Smooth muscle cell (in vitro differentiated cells): ENCODE measurements around the gene SGK2. TPM values are rescaled to one million over a fixed set of nuclear protein-coding genes. Genes with fewer than 3 reads are reported as not detected.

Source experiments
- DNase-seq: peaks from one replicate; lab custom pipeline; 2025; ENCODE audit not compliant: unreplicated experiment; lab: John Stamatoyannopoulos, UW
- H2AFZ ChIP-seq: fragments of 200-600 bp; sonication (generic); 2 replicates; pipeline ENCODE4 v1.6.0; 2016; ENCODE audit warnings: antibody characterized with exemption, low read depth, mild to moderate bottlenecking
- H3F3A ChIP-seq: fragments of 200-600 bp; sonication (generic); 2 replicates; pipeline ENCODE4 v1.6.0; 2017; ENCODE audit warnings: antibody characterized with exemption, low read depth
- H3K27ac ChIP-seq: fragments of 200-600 bp; sonication (generic); 2 replicates; pipeline ENCODE4 v1.5.1; 2016; ENCODE audit warnings: low read depth, mild to moderate bottlenecking
- H3K27me3 ChIP-seq: fragments of 200-600 bp; sonication (generic); 2 replicates; pipeline ENCODE4 v1.6.1; 2016; ENCODE audit warnings: low read depth, mild to moderate bottlenecking
- H3K36me3 ChIP-seq: fragments of 200-600 bp; sonication (generic); 2 replicates; pipeline ENCODE4 v1.5.1; 2016; ENCODE audit warnings: low read depth
- H3K4me1 ChIP-seq: fragments of 200-600 bp; sonication (generic); 2 replicates; pipeline ENCODE4 v1.5.1; 2016; ENCODE audit warnings: low read depth
- H3K4me2 ChIP-seq: fragments of 200-600 bp; sonication (generic); 2 replicates; pipeline ENCODE4 v1.6.0; 2016; ENCODE audit warnings: mild to moderate bottlenecking
- H3K4me3 ChIP-seq: fragments of 200-600 bp; sonication (generic); 2 replicates; pipeline ENCODE4 v1.5.1; 2016; ENCODE audit warnings: mild to moderate bottlenecking
- H3K79me2 ChIP-seq: fragments of 200-600 bp; sonication (generic); 2 replicates; pipeline ENCODE4 v1.6.0; 2016; ENCODE audit warnings: low read depth, mild to moderate bottlenecking
- H3K9ac ChIP-seq: fragments of 200-600 bp; sonication (generic); 2 replicates; pipeline ENCODE4 v1.6.0; 2016; ENCODE audit warnings: low read depth
- H3K9me3 ChIP-seq: fragments of 200-600 bp; sonication (generic); replicated peaks from 2 replicates; pipeline ENCODE4 v1.5.1; 2016; ENCODE audit warnings: low read depth
- H4K20me1 ChIP-seq: fragments of 200-600 bp; sonication (generic); 2 replicates; pipeline ENCODE4 v1.6.0; 2016; ENCODE audit warnings: low read depth
- CTCF ChIP-seq: fragments of 200-600 bp; sonication (generic); IDR thresholded peaks from 2 replicates; pipeline ENCODE4 v1.5.1; 2017; ENCODE audit warnings: borderline replicate concordance, mild to moderate bottlenecking, antibody characterized with exemption; ENCODE audit not compliant: insufficient read depth, poor library complexity, severe bottlenecking
- WGBS: methylation state at CpG from one replicate; pipeline ENCODE4 v1.1.7; 2016; ENCODE audit warnings: low lambda C conversion rate; 5-methylcytosine and 5-hydroxymethylcytosine counted together
- polyA plus RNA-seq: library from polyadenylated mRNA; unstranded; fragments of >200 nt; fragmentation: Nextera tagmentation; extraction: Ambion mirVana; gene quantifications from 2 replicates; pipeline ENCODE4 v1.2.1, GENCODE V29; 2016
- total RNA-seq: library from RNA; depleted of rRNA; stranded (reverse); fragments of >200 nt; gene quantifications from 2 replicates; pipeline ENCODE4 v1.2.3, GENCODE V29; 2014

SGK2 gene
- total and polyA plus RNA-seq, 2 experiments from 2014 or later, result 0.79 to 2.4 TPM

DNA sequence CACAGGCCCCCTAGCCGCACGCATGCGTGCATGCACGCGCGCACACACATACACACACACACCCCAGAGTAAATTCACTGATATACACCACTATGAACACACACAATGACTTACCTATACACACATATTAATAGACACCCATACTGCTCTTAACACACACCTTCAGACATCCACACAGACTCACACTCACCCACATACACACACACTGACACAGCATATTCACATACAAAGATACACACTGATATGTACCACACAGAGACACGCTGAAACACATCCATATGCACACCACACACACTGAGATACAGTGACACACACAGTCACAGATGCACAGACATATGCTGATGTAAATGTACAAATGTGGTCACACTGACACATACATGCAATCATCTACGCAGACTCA, 5.6 kb downstream of the SGK2 start:
- no peak overlapping the region for H2AFZ ChIP-seq
- 97% methylated on average over 5 of the region's 8 CpGs for WGBS
- H3K36me3 ChIP-seq, result no peaks in the 10 kb centered on the region
- no peak for TF ChIP-seq CTCF
- no peak overlapping the region for H3K9ac ChIP-seq
- no peak for DNase-seq
- H3K27me3 ChIP-seq, result no peaks in the 10 kb centered on the region
- H3K4me1 ChIP-seq, result no peaks in the 10 kb centered on the region
- H4K20me1 ChIP-seq, result no peaks in the 10 kb centered on the region
- no peaks in the 10 kb centered on the region for H3K79me2 ChIP-seq
- no peak overlapping the region for H3K4me2 ChIP-seq
- no peaks in the 10 kb centered on the region for H3K9me3 ChIP-seq
- no peak overlapping the region for H3K27ac ChIP-seq
- H3K4me3 ChIP-seq, result no peak overlapping the region
- no peaks in the 10 kb centered on the region for H3F3A ChIP-seq

- H3K4me2 ChIP-seq, result no peak overlapping the region
- no peak overlapping the region for H2AFZ ChIP-seq
Measured at GRCh38 chr20:43564993-43565757, 6.3 kb downstream of the SGK2 start.

DNA sequence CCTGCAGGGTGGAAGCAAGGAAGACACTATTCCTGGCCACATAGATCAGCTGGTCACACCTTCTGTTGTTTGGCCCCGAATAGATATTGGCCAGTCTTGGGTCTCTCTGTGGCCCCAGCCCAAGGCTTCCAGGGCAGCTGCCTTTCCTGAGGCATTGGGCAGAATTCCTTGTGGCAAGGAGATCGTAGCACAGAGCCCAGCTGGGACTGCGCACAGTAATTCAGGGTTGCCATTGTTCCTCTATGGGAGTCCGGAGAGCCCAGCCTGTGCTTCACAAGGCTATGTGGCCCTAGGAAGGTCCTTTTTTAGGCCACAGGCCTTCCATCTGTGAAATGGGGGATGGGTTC, 6.9 kb downstream of the SGK2 start:
- Histone ChIP-seq H3K27ac (no peak overlapping the region), H4K20me1 (no peaks in the 10 kb centered on the region), H3K79me2 (no peaks in the 10 kb centered on the region), H2AFZ (no peak overlapping the region), H3K36me3 (no peaks in the 10 kb centered on the region), H3K4me2 (no peak overlapping the region), H3K4me3 (no peak overlapping the region), H3K27me3 (no peaks in the 10 kb centered on the region), H3K9me3 (no peaks in the 10 kb centered on the region), H3K9ac (no peak overlapping the region), H3F3A (no peaks in the 10 kb centered on the region), H3K4me1 (no peaks in the 10 kb centered on the region)
- WGBS, result 96% methylated on average over 4 of the region's 4 CpGs
- no peak for DNase-seq
- no peak for TF ChIP-seq CTCF

More at GRCh38 chr20:43564993-43565757, 6.3 kb downstream of the SGK2 start:
- DNase-seq, result no peak
- H3K27ac ChIP-seq, result no peak overlapping the region
- WGBS, result 84% methylated on average over 18 of the region's 18 CpGs
- no peaks in the 10 kb centered on the region for H3K4me1 ChIP-seq
- TF ChIP-seq CTCF, result no peak
- H3K4me3 ChIP-seq, result no peak overlapping the region
- H3F3A ChIP-seq, result no peaks in the 10 kb centered on the region
- no peak overlapping the region for H3K9ac ChIP-seq
- H3K27me3 ChIP-seq, result no peaks in the 10 kb centered on the region
- H3K79me2 ChIP-seq, result no peaks in the 10 kb centered on the region
- no peaks in the 10 kb centered on the region for H3K9me3 ChIP-seq
- H3K36me3 ChIP-seq, result no peaks in the 10 kb centered on the region
- H4K20me1 ChIP-seq, result no peaks in the 10 kb centered on the region

DNA sequence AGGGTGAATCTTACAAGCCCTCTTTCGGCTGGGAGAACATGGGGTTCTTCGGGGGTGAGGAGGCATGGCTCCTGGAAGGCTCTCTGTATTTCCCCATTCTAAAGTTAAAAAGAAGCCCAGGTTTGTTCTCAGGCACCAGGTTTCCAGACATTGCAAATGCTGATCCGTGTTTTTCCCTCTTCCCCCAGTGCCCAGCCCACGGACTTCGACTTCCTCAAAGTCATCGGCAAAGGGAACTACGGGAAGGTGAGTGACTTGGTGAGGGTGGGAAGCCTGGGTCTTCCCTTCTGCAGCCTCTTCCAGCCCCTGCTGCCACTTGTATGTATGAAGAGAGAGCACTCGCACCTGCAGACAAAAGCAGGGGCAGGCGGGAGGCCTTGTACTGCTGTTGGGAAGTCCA, 8.7 kb downstream of the SGK2 start:
- H4K20me1 ChIP-seq, result no peaks in the 10 kb centered on the region
- no peaks in the 10 kb centered on the region for H3K79me2 ChIP-seq
- DNase-seq, result no peak
- H3F3A ChIP-seq, result no peaks in the 10 kb centered on the region
- no peak for TF ChIP-seq CTCF
- 93% methylated on average over 9 of the region's 9 CpGs for WGBS
- H3K27ac ChIP-seq, result no peak overlapping the region
- no peak overlapping the region for H3K4me3 ChIP-seq
- H3K27me3 ChIP-seq, result no peaks in the 10 kb centered on the region
- H3K4me1 ChIP-seq, result no peaks in the 10 kb centered on the region
- no peak overlapping the region for H2AFZ ChIP-seq
- H3K4me2 ChIP-seq, result no peak overlapping the region
- no peaks in the 10 kb centered on the region for H3K36me3 ChIP-seq
- no peak overlapping the region for H3K9ac ChIP-seq
- no peaks in the 10 kb centered on the region for H3K9me3 ChIP-seq
